Suprapubic skin (tissue), 4 donors: ENCODE results near the gene DSC2.

Experiments
- CTCF ChIP-seq, 2 donors: fragments of 200-600 bp in 1 of 2; fragments of 450-650 bp in 1 of 2; sonication (generic) in 1 of 2; IDR thresholded peaks; one replicate each; pipeline ENCODE4 v1.5.1; 2016 to 2019; ENCODE audit warnings: antibody characterized with exemption in 2 of 2, mild to moderate bottlenecking in 1 of 2, moderate library complexity in 1 of 2
- EP300 ChIP-seq: sonication (generic); formaldehyde crosslinking; IDR thresholded peaks from one replicate; pipeline ENCODE4 v1.6.1; 2017; ENCODE audit warnings: antibody characterized with exemption
- POLR2AphosphoS5 ChIP-seq, 3 donors: sonication (generic); formaldehyde crosslinking; IDR thresholded peaks; one replicate each; pipeline ENCODE4 v1.6.1; 2017; ENCODE audit warnings: antibody characterized with exemption in 3 of 3

- TF ChIP-seq CTCF (IDR thresholded peaks at IDR 0.05) (no peak), EP300 (no peak), POLR2AphosphoS5 (IDR thresholded peaks at IDR 0.05) (no peak)
These were observed 10.6 kb upstream of the DSC2 start for GRCh38 chr18:31112804-31113203.
